H1 (cell line): ENCODE data around the gene TBC1D9. TPM values are rescaled to one million over a fixed set of nuclear protein-coding genes. Genes with fewer than 3 reads are reported as not detected.

Experiments used
- CTCF ChIA-PET: fragments of 300-600 bp; sonication (Branson Sonifier 250); formaldehyde crosslinking; loops from one replicate; lab custom pipeline; 2021; ENCODE audit not compliant: partially characterized antibody; lab: Charles Lee
- POLR2A ChIA-PET: fragments of 300-600 bp; sonication (Branson Sonifier 250); formaldehyde crosslinking; loops from one replicate; lab custom pipeline; 2021; ENCODE audit warnings: inconsistent platforms; ENCODE audit not compliant: partially characterized antibody; lab: Charles Lee
- DNase-seq, 2 experiments: peaks; one replicate each; pipeline versions ENCODE4 v3.0.0 to v3.0.0-alpha.2; 2010 to 2022; ENCODE audit warnings: low spot score in 2 of 2, low read depth in 1 of 2, mixed read lengths in 1 of 2
- FAIRE-seq: peaks from 2 replicates; lab custom pipeline; 2011; peaks lifted over from hg19 to GRCh38; lab: Jason Lieb, UNC
- H2AFZ ChIP-seq: 2 replicates; pipeline ENCODE4 v1.8.1; 2012; ENCODE audit warnings: low read length, inconsistent platforms
- H2AK5ac ChIP-seq: 2 replicates; pipeline ENCODE4 v1.6.1; 2013; ENCODE audit warnings: low read depth, low read length
- H2BK120ac ChIP-seq: replicated peaks from 2 replicates; pipeline ENCODE3; 2013; ENCODE audit warnings: low read depth, low read length, inconsistent platforms
- H2BK12ac ChIP-seq: 2 replicates; pipeline ENCODE4 v1.6.1; 2013; ENCODE audit warnings: low read depth, low read length
- H2BK15ac ChIP-seq: 2 replicates; pipeline ENCODE4 v1.6.1; 2013; ENCODE audit warnings: low read length
- H2BK20ac ChIP-seq: 2 replicates; pipeline ENCODE4 v1.6.1; 2013; ENCODE audit warnings: low read length
- H2BK5ac ChIP-seq: 2 replicates; pipeline ENCODE4 v1.6.1; 2013; ENCODE audit warnings: low read depth, low read length
- H3K14ac ChIP-seq: 2 replicates; pipeline ENCODE4 v1.6.1; 2013; ENCODE audit warnings: inconsistent platforms; ENCODE audit not compliant: insufficient read length
- H3K18ac ChIP-seq: 2 replicates; pipeline ENCODE4 v1.6.1; 2013; ENCODE audit warnings: low read length; ENCODE audit errors: extremely low read depth
- H3K23ac ChIP-seq: 2 replicates; pipeline ENCODE4 v1.6.1; 2013; ENCODE audit warnings: inconsistent platforms; ENCODE audit not compliant: insufficient read length
- H3K23me2 ChIP-seq: 2 replicates; pipeline ENCODE4 v1.6.1; 2013; ENCODE audit warnings: low read depth, low read length
- H3K27ac ChIP-seq: 2 replicates; pipeline ENCODE4 v1.6.1; 2011; ENCODE audit warnings: low read depth, low read length, inconsistent platforms
- H3K27me3 ChIP-seq, 4 experiments: replicated peaks in 1 of 4; 1 replicate in 1 of 4; 2 replicates in 3 of 4; pipeline versions ENCODE4 v1.6.1 to v1.8.1; 2011 to 2013; ENCODE audit warnings: low read length in 3 of 4, mild to moderate bottlenecking in 3 of 4, inconsistent platforms in 2 of 4, mixed read lengths in 2 of 4, moderate library complexity in 1 of 4; ENCODE audit not compliant: control insufficient read depth in 3 of 4, insufficient read depth in 3 of 4; ENCODE audit errors: extremely low read depth in 1 of 4
- H3K36me3 ChIP-seq, 4 experiments: 2 replicates each; pipeline versions ENCODE4 v1.6.1 to v1.8.1; 2011 to 2013; ENCODE audit warnings: mild to moderate bottlenecking in 4 of 4, low read length in 3 of 4, moderate library complexity in 2 of 4, control low read depth in 1 of 4, inconsistent platforms in 1 of 4; ENCODE audit not compliant: insufficient read depth in 4 of 4, control insufficient read depth in 2 of 4
- H3K4ac ChIP-seq: replicated peaks from 2 replicates; pipeline ENCODE3; 2013; ENCODE audit warnings: low read length, low read depth, mixed read lengths, inconsistent platforms; ENCODE audit not compliant: insufficient read length
- H3K4me1 ChIP-seq, 4 experiments: replicated peaks in 1 of 4; 1 replicate in 1 of 4; 2 replicates in 3 of 4; pipeline versions ENCODE4 v1.6.1 to v1.8.1; 2011 to 2013; ENCODE audit warnings: low read length in 3 of 4, inconsistent platforms in 2 of 4, mixed read lengths in 1 of 4; ENCODE audit not compliant: insufficient read depth in 4 of 4, control insufficient read depth in 3 of 4
- H3K4me2 ChIP-seq, 2 experiments: 2 replicates each; pipeline versions ENCODE4 v1.6.1 to v1.8.1; 2011 to 2013; ENCODE audit warnings: low read depth in 2 of 2, low read length in 2 of 2, control low read depth in 1 of 2, inconsistent platforms in 1 of 2, mild to moderate bottlenecking in 1 of 2; ENCODE audit not compliant: insufficient read depth in 1 of 2
- H3K4me3 ChIP-seq, 4 experiments: fragments of 200-600, 300-600 bp in 1 of 4; sonication (generic), shearing (Covaris generic), sonication (Bioruptor Twin) in 1 of 4; 2 replicates each; pipeline versions ENCODE4 v1.5.1 to v1.8.1; 2011 to 2016; ENCODE audit warnings: low read length in 4 of 4, low read depth in 3 of 4, control low read depth in 2 of 4, inconsistent platforms in 2 of 4, mild to moderate bottlenecking in 2 of 4, mixed read lengths in 1 of 4, moderate library complexity in 1 of 4; ENCODE audit not compliant: insufficient read depth in 2 of 4; ENCODE audit errors: extremely low read depth in 1 of 4
- H3K56ac ChIP-seq: replicated peaks from 2 replicates; pipeline ENCODE3; 2013; ENCODE audit warnings: low read depth, mild to moderate bottlenecking, mixed read lengths, low read length, inconsistent platforms; ENCODE audit not compliant: insufficient read length
- H3K79me1 ChIP-seq: 2 replicates; pipeline ENCODE4 v1.6.1; 2013; ENCODE audit warnings: low read depth, low read length, control low read depth
- H3K79me2 ChIP-seq, 2 experiments: 2 replicates each; pipeline versions ENCODE4 v1.6.1 to v1.8.1; 2012 to 2013; ENCODE audit warnings: low read length in 2 of 2, mild to moderate bottlenecking in 2 of 2, inconsistent platforms in 1 of 2; ENCODE audit not compliant: insufficient read depth in 2 of 2, control insufficient read depth in 1 of 2
- H3K9ac ChIP-seq, 4 experiments: replicated peaks in 1 of 4; 1 replicate in 1 of 4; 2 replicates in 3 of 4; pipeline versions ENCODE4 v1.6.1 to v1.8.1; 2011 to 2013; ENCODE audit warnings: low read depth in 3 of 4, low read length in 3 of 4, control low read depth in 2 of 4, mild to moderate bottlenecking in 2 of 4, moderate library complexity in 2 of 4, inconsistent platforms in 1 of 4; ENCODE audit errors: extremely low read depth in 1 of 4
- H3K9me3 ChIP-seq, 2 experiments: 2 replicates each; pipeline versions ENCODE4 v1.6.1 to v1.8.1; 2012 to 2013; ENCODE audit warnings: mild to moderate bottlenecking in 2 of 2, moderate library complexity in 2 of 2, control low read depth in 1 of 2, inconsistent platforms in 1 of 2, low read depth in 1 of 2, low read length in 1 of 2, mixed read lengths in 1 of 2; ENCODE audit not compliant: insufficient read depth in 2 of 2
- H4K20me1 ChIP-seq, 2 experiments: replicated peaks in 1 of 2; 2 replicates each; pipeline versions ENCODE3 to v1.8.1; 2011 to 2013; ENCODE audit warnings: inconsistent platforms in 2 of 2, low read length in 2 of 2, mild to moderate bottlenecking in 1 of 2; ENCODE audit not compliant: insufficient read depth in 2 of 2, control insufficient read depth in 1 of 2
- H4K5ac ChIP-seq: 2 replicates; pipeline ENCODE4 v1.6.1; 2013; ENCODE audit warnings: low read length, low read depth, mixed read lengths, inconsistent platforms; ENCODE audit not compliant: insufficient read length
- H4K8ac ChIP-seq: 2 replicates; pipeline ENCODE4 v1.8.0; 2013; ENCODE audit warnings: mild to moderate bottlenecking, moderate library complexity, low read length, inconsistent platforms; ENCODE audit not compliant: insufficient read depth; ENCODE audit errors: extremely low read depth
- H4K91ac ChIP-seq: replicated peaks from 2 replicates; pipeline ENCODE3; 2013; ENCODE audit warnings: low read length, mixed read lengths, inconsistent platforms; ENCODE audit not compliant: insufficient read length
- BRCA1 ChIP-seq: IDR thresholded peaks from 2 replicates; pipeline ENCODE4 v1.6.1; 2012; ENCODE audit warnings: low read depth, low read length, improper control_type of control experiment
- CEBPB ChIP-seq: IDR thresholded peaks from 2 replicates; pipeline ENCODE4 v1.6.1; 2012; ENCODE audit warnings: low read depth, low read length
- CTBP2 ChIP-seq: IDR thresholded peaks from 2 replicates; pipeline ENCODE4 v1.7.0; 2011; ENCODE audit warnings: borderline replicate concordance, mild to moderate bottlenecking, moderate library complexity, mixed read lengths, low read length; ENCODE audit not compliant: insufficient read depth, insufficient read length
- EGR1 ChIP-seq: IDR thresholded peaks from 2 replicates; pipeline ENCODE4 v1.6.1; 2011; ENCODE audit warnings: low read depth, low read length, borderline replicate concordance
- FOSL1 ChIP-seq: IDR thresholded peaks from 2 replicates; pipeline ENCODE4 v1.6.1; 2011; ENCODE audit warnings: mild to moderate bottlenecking, low read depth, low read length, moderate library complexity; ENCODE audit not compliant: insufficient read depth
- KDM1A ChIP-seq: fragments of 200-600, 300-600 bp; sonication (generic); IDR thresholded peaks from 2 replicates; pipeline ENCODE4 v1.7.1; 2016; ENCODE audit warnings: mild to moderate bottlenecking, low read length, borderline replicate concordance
- NANOG ChIP-seq: IDR thresholded peaks from 2 replicates; pipeline ENCODE4 v1.6.1; 2011; ENCODE audit warnings: low read length, low read depth, mild to moderate bottlenecking, inconsistent platforms; ENCODE audit not compliant: insufficient read depth, poor library complexity, severe bottlenecking
- NRF1 ChIP-seq: IDR thresholded peaks from 2 replicates; pipeline ENCODE4 v1.6.1; 2011; ENCODE audit warnings: mild to moderate bottlenecking, low read depth, low read length, improper control_type of control experiment
- POU5F1 ChIP-seq: IDR thresholded peaks from 2 replicates; pipeline ENCODE4 v1.6.1; 2011; ENCODE audit warnings: low read depth, mild to moderate bottlenecking, low read length, moderate library complexity
- RFX5 ChIP-seq: IDR thresholded peaks from 2 replicates; pipeline ENCODE4 v1.6.1; 2011; ENCODE audit warnings: low read depth, low read length, improper control_type of control experiment, borderline replicate concordance
- RNF2 ChIP-seq: fragments of 200-900, 300-1000 bp; sonication (generic); IDR thresholded peaks from 2 replicates; pipeline ENCODE4 v1.7.1; 2016; ENCODE audit warnings: borderline replicate concordance, low read depth, mild to moderate bottlenecking, antibody characterized with exemption, low read length; ENCODE audit not compliant: poor library complexity, severe bottlenecking; ENCODE audit errors: missing control alignments
- SIRT6 ChIP-seq: IDR thresholded peaks from one replicate; pipeline ENCODE4 v1.7.1; 2012; ENCODE audit warnings: low read length, inconsistent platforms
- TAF7 ChIP-seq: optimal IDR thresholded peaks from 2 replicates; pipeline ENCODE3; 2011; ENCODE audit warnings: low read depth, mild to moderate bottlenecking, inconsistent platforms, low read length, moderate library complexity, borderline replicate concordance
- WGBS, 2 experiments: shearing (Covaris generic) in 1 of 2; methylation state at CpG; one replicate each; pipeline versions ENCODE4 v1.1.6 to v1.1.7; 2013 to 2015; ENCODE audit warnings: low lambda C conversion rate in 2 of 2, mixed read lengths in 2 of 2, inconsistent platforms in 1 of 2, low coverage in 1 of 2, missing lambda C conversion rate in 1 of 2; ENCODE audit not compliant: insufficient replicate concordance in 2 of 2, insufficient coverage in 1 of 2, insufficient read length in 1 of 2; ENCODE audit errors: extremely low coverage in 1 of 2, missing lambda C conversion rate in 1 of 2; 5-methylcytosine and 5-hydroxymethylcytosine counted together
- polyA plus RNA-seq, 7 experiments: library from polyadenylated mRNA; depleted of rRNA in 3 of 7; stranded (reverse) in 5 of 7; unstranded in 2 of 7; fragments of >200 nt in 5 of 7; fragments of 200-250 nt in 2 of 7; gene quantifications; 1 replicate in 5 of 7; 2 replicates in 1 of 7; 4 replicates in 1 of 7; pipeline versions ENCODE4 v1.2.1 to v1.2.3, GENCODE V29; 2011 to 2013; ENCODE audit warnings: missing spikeins in 2 of 7, mixed read lengths in 2 of 7
- total RNA-seq: library from RNA; stranded (reverse); fragmentation: NEBNext Ultra II Directional; extraction: Animal tissue kit (Norgen Biotek cat#: 25700); gene quantifications from 2 replicates; pipeline ENCODE4 v1.2.1, GENCODE V29; 2021

TBC1D9 gene
- total and polyA plus RNA-seq, 2 of the 8 experiments (the other 6 are each of a cell fraction or from before 2014, with no cell fraction given), result 0.94 to 1.0 TPM

DNA sequence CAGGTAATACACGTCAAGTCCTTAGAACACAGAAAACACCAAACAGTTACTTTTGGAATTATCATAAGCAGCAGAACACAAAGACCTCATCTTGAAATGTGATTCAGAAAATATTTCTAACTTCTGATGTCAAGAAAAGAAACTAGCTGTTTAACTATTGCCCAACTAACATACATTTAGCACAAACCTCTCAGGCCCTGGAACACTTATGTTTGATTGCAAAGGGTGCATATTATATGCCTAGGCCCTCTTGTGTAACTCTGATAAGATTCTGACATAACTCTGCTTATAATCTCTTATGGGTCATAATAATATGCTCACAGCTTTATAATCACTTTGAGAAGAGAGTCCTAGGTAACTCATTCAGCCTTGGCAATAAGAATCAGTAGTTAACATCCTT lies 62.6 kb downstream of the TBC1D9 start:
- no peak overlapping the region for H2BK15ac ChIP-seq
- no peak overlapping the region for H2BK20ac ChIP-seq
- H2AFZ ChIP-seq, result no peak overlapping the region
- H3K23ac ChIP-seq, result no peak overlapping the region
- H2BK5ac ChIP-seq, result no peak overlapping the region
- no peaks in the 10 kb centered on the region for H3K23me2 ChIP-seq
- 94% methylated on average over 1 of the region's 1 CpG; no CpG with 5 or more reads in 1 of the 2 experiments for WGBS, 2 experiments
- H3K4me1 ChIP-seq, result 0 out of 7 replicates have a peak, but pooled peaks cover 0 to 2% (median 0%) of the 10 kb centered on the region in 4 experiments
- no peak overlapping the region for H3K4me2 ChIP-seq
- H3K9me3 ChIP-seq, result no peaks in the 10 kb centered on the region
- no peak for DNase-seq
- H4K8ac ChIP-seq, result no peak overlapping the region
- no peak overlapping the region for H3K4ac ChIP-seq
- H3K36me3 ChIP-seq, result no peaks in the 10 kb centered on the region
- POLR2A ChIA-PET, result interaction anchor here (1.4 kb wide), 1 partner anchor 10 kb away, joined by 3 read pairs; no protein-coding TSS in a partner anchor
- H4K5ac ChIP-seq, result no peak overlapping the region
- H2BK12ac ChIP-seq, result no peak overlapping the region
- H3K79me2 ChIP-seq, result no peaks in the 10 kb centered on the region
- H3K27me3 ChIP-seq, result peaks cover 7 to 30% (median 17%) of the 10 kb centered on the region in 4 experiments; a peak in 6 of 7 replicates
- H4K20me1 ChIP-seq, result no peaks in the 10 kb centered on the region
- no peak overlapping the region for H2BK120ac ChIP-seq
- no peak overlapping the region for H3K9ac ChIP-seq
- no peak overlapping the region for H3K56ac ChIP-seq
- no peak overlapping the region for H3K4me3 ChIP-seq
- no peak overlapping the region for H3K18ac ChIP-seq
- H3K27ac ChIP-seq, result no peak overlapping the region
- no peak overlapping the region for H2AK5ac ChIP-seq
- no peak overlapping the region for H4K91ac ChIP-seq
- no peak for FAIRE-seq
- no peaks in the 10 kb centered on the region for H3K79me1 ChIP-seq
- H3K14ac ChIP-seq, result no peak overlapping the region
- CTCF ChIA-PET, result interaction anchor here (1.7 kb wide), 1 partner anchor 10 kb away, joined by 4 read pairs; no protein-coding TSS in a partner anchor
- TF ChIP-seq POU5F1 (no peak), FOSL1 (no peak), NANOG (no peak), CEBPB (no peak), NRF1 (no peak), CTBP2 (no peak), TAF7 (no peak), BRCA1 (no peak), SIRT6 (no peak), KDM1A (no peak), EGR1 (no peak), RNF2 (no peak), RFX5 (no peak)
